Panc1 (cell line): Measurements from ENCODE around the gene TEX261. TPM values are rescaled to one million over a fixed set of nuclear protein-coding genes. Genes with fewer than 3 reads are reported as not detected.

ENCODE experiments used
- ATAC-seq: fragments of 200-7000 bp; cut with Tn5 transposase; 2 replicates; pipeline ENCODE4 v1.9.1; 2020; ENCODE audit warnings: mild to moderate bottlenecking, moderate library complexity
- BruUV-seq: library from RNA; stranded (reverse); fragments of 400-500 nt; replicated peaks from 2 replicates; lab custom pipeline; 2021; lab: Mats Ljungman, UMichigan
- CTCF ChIA-PET: fragments of 300-600 bp; sonication (Branson Sonifier 250); formaldehyde crosslinking; loops from one replicate; lab custom pipeline; 2022; ENCODE audit warnings: antibody characterized with exemption; lab: Charles Lee
- POLR2A ChIA-PET: fragments of 300-600 bp; sonication (Branson Sonifier 250); formaldehyde crosslinking; loops from one replicate; lab custom pipeline; 2022; ENCODE audit warnings: antibody characterized with exemption; lab: Charles Lee
- DNase-seq: peaks from one replicate; pipeline ENCODE4 v3.0.0-alpha.2; 2010; ENCODE audit warnings: low read depth, low spot score
- H3K27ac ChIP-seq: 2 replicates; pipeline ENCODE4 v1.5.1; 2011; ENCODE audit warnings: mild to moderate bottlenecking, low read length, inconsistent platforms
- H3K27me3 ChIP-seq: fragments of 200-500 bp; sonication (Bioruptor generic); 2 replicates; pipeline ENCODE4 v1.6.0; 2014; ENCODE audit warnings: low read length, inconsistent platforms; ENCODE audit not compliant: control insufficient read depth, insufficient read depth
- H3K36me3 ChIP-seq: fragments of 200-500 bp; sonication (Bioruptor generic); 2 replicates; pipeline ENCODE4 v1.5.1; 2014; ENCODE audit warnings: inconsistent platforms, mild to moderate bottlenecking, low read length, moderate library complexity; ENCODE audit not compliant: control insufficient read depth, insufficient read depth
- H3K4me1 ChIP-seq: 2 replicates; pipeline ENCODE4 v1.5.1; 2011; ENCODE audit warnings: inconsistent platforms, mild to moderate bottlenecking, low read length, moderate library complexity; ENCODE audit not compliant: control insufficient read depth, insufficient read depth
- H3K4me3 ChIP-seq, 2 experiments: 2 replicates each; pipeline ENCODE4 v1.5.1; 2011 to 2012; ENCODE audit warnings: low read depth in 2 of 2, low read length in 2 of 2, mild to moderate bottlenecking in 2 of 2, inconsistent platforms in 1 of 2, moderate library complexity in 1 of 2
- H3K9me3 ChIP-seq: fragments of 200-500 bp; sonication (Bioruptor generic); 2 replicates; pipeline ENCODE4 v1.5.1; 2014; ENCODE audit warnings: low read depth, mild to moderate bottlenecking, inconsistent platforms, low read length, moderate library complexity; ENCODE audit not compliant: control insufficient read depth, insufficient read depth
- CTCF ChIP-seq: fragments of 450-650 bp; IDR thresholded peaks from 2 replicates; pipeline ENCODE4 v1.5.1; 2017; ENCODE audit warnings: mild to moderate bottlenecking
- POLR2AphosphoS5 ChIP-seq: IDR thresholded peaks from 2 replicates; pipeline ENCODE4 v1.6.1; 2012; ENCODE audit warnings: mild to moderate bottlenecking, low read depth, low read length, moderate library complexity
- REST ChIP-seq, 2 experiments: IDR thresholded peaks; 2 replicates each; pipeline ENCODE4 v1.6.1; 2011 to 2012; ENCODE audit warnings: low read depth in 2 of 2, control low read depth in 1 of 2, low read length in 1 of 2, mild to moderate bottlenecking in 1 of 2, moderate library complexity in 1 of 2; ENCODE audit not compliant: insufficient read depth in 1 of 2
- SIN3A ChIP-seq: IDR thresholded peaks from 2 replicates; pipeline ENCODE4 v1.6.1; 2012; ENCODE audit warnings: low read depth, mild to moderate bottlenecking, low read length, moderate library complexity, borderline replicate concordance; ENCODE audit not compliant: insufficient read depth
- TCF7L2 ChIP-seq: IDR thresholded peaks from 2 replicates; pipeline ENCODE4 v1.6.1; 2011; ENCODE audit warnings: mild to moderate bottlenecking, low read depth, low read length, inconsistent platforms
- in situ Hi-C: cut with HindIII; loops from 2 replicates; pipeline ENCODE4 v1.10.0; 2016; ENCODE audit warnings: low sequenced_read_pairs, low pct_unique_long_range_greater_than_20kb
- intact Hi-C: fragments of 100-400 bp; cut with micrococcal nuclease; formaldehyde crosslinking; loops from one replicate; pipeline ENCODE4 v1.10.0; 2022; ENCODE audit not compliant: unreplicated experiment
- total RNA-seq: library from RNA; stranded (reverse); gene quantifications from one replicate; pipeline ENCODE4 v1.2.1, GENCODE V29; 2021; ENCODE audit not compliant: unreplicated experiment

The TEX261 gene
- total RNA-seq, 1 experiment from 2014 or later: 64.9 TPM

GRCh38 chr2:70984576-70985282 is 9.9 kb downstream of the TEX261 start:
- DNase-seq: no peak
- intact Hi-C loops: no loop called here
- in situ Hi-C loops: no loop called here
- no peak overlapping the region for H3K4me3 ChIP-seq
- POLR2A ChIA-PET: no interaction called here
- ATAC-seq: peak; percentile 81; the same call in 1 of the 2 replicates
- TF ChIP-seq CTCF (peak; percentile 85), REST (IDR thresholded peaks at IDR 0.05; ENCODE audit: insufficient read depth in 1 of 2, low read depth in 2 of 2, low read length in 1 of 2) (no peak)
- no peaks in the 10 kb centered on the region for H3K9me3 ChIP-seq
- H3K4me1 ChIP-seq: no peaks in the 10 kb centered on the region
- no peaks in the 10 kb centered on the region; the same call in 1 of the 2 replicates for H3K36me3 ChIP-seq
- CTCF ChIA-PET: no interaction called here
- H3K27me3 ChIP-seq: no peaks in the 10 kb centered on the region
- BruUV-seq: no TSS peak
- H3K27ac ChIP-seq: no peak overlapping the region

GRCh38 chr2:70984228-70984575 is 10.5 kb downstream of the TEX261 start:
- H3K27ac ChIP-seq: no peak overlapping the region
- no peaks in the 10 kb centered on the region for H3K4me1 ChIP-seq
- ChIA-PET CTCF (no interaction called here), POLR2A (no interaction called here)
- no peaks in the 10 kb centered on the region; the same call in 1 of the 2 replicates for H3K36me3 ChIP-seq
- no peak for DNase-seq
- in situ Hi-C loops: no loop called here
- intact Hi-C loops: no loop called here
- no peak for ATAC-seq
- H3K4me3 ChIP-seq: no peak overlapping the region
- H3K9me3 ChIP-seq: no peaks in the 10 kb centered on the region
- no TSS peak for BruUV-seq
- no peaks in the 10 kb centered on the region for H3K27me3 ChIP-seq
- no peak for TF ChIP-seq SIN3A

GRCh38 chr2:70983506-70984227 is 11.0 kb downstream of the TEX261 start:
- Histone ChIP-seq H3K27ac (no peak overlapping the region), H3K27me3 (no peaks in the 10 kb centered on the region), H3K4me3 (no peak overlapping the region), H3K9me3 (no peaks in the 10 kb centered on the region), H3K36me3 (no peaks in the 10 kb centered on the region; the same call in 1 of the 2 replicates), H3K4me1 (no peaks in the 10 kb centered on the region; the same call in 1 of the 2 replicates)
- POLR2A ChIA-PET: no interaction called here
- DNase-seq: no peak
- intact Hi-C loops: no loop called here
- ATAC-seq: no peak
- TF ChIP-seq REST (IDR thresholded peaks at IDR 0.05; ENCODE audit: insufficient read depth in 1 of 2, low read depth in 2 of 2, low read length in 1 of 2) (no peak), CTCF (no peak), TCF7L2 (no peak), SIN3A (no peak), POLR2AphosphoS5 (no peak)
- no TSS peak for BruUV-seq
- CTCF ChIA-PET: no interaction called here
- in situ Hi-C loops: no loop called here
